Activated CD4-positive, alpha-beta T cell treated with anti-CD3 and anti-CD28 coated beads, Interleukin-2, amount 50 U/mL, for 16 hours (primary cell): ENCODE data around the gene CDH22.
A peak's percentile ranks its signal among the peaks of the same experiment; 100 is the strongest.

Experiments used
- DNase-seq: peaks from one replicate; pipeline ENCODE4 v3.0.0-alpha.2; 2020

CDH22 gene

DNA sequence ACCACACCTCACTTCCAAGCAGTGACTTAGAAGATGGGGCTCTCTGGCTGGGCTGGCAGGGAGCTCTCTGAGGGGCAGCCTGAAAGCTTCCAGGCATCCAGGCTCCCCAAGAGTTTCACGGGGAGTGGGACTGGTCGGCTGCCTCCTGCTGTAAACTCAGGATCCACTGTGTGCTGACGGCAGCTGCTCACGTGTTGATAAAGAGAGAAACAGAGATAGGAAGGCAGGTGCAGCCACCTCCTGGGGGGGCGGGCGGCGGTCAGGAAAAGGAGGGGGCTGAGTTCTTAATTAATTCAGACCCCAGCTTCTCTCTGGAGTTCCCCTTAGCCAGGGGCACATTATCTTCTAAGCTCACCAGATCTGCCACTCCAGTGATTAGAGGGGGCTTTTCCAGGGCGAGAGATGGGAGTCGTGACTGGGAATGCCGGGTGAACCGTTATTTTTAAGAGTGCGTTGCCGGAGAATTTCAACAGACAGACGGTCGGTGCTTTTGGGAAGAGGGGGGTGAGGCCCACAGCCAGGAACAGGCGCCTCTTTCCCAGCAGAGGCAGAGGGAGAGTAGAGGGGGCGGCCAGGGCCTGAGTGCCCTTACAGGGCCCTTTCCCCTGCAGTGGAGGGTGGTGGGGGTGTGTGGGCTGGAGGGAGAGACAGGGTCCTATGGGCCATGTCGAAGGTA lies 119.3 kb downstream of the CDH22 start:
- DNase-seq, result no peak

DNA sequence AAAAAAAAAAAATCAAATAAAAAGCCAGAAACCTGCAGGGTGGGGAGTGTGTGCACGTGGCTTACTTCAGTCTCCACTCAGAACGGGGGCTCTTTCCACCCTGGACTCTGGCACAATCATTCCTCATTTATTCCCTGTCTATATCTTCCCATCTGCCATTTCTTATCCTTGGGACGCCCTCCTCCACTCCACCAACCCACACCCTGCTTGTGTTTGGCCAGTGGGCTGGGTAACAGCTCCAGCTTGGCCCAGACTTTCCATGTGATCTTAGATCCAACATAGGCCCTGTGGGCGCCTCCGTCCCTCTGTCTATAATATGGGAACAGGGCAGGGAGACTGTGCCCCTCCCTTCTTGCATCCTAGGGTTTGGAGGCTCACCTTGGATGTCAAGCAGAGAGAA lies 122.1 kb downstream of the CDH22 start:
- no peak for DNase-seq

DNA sequence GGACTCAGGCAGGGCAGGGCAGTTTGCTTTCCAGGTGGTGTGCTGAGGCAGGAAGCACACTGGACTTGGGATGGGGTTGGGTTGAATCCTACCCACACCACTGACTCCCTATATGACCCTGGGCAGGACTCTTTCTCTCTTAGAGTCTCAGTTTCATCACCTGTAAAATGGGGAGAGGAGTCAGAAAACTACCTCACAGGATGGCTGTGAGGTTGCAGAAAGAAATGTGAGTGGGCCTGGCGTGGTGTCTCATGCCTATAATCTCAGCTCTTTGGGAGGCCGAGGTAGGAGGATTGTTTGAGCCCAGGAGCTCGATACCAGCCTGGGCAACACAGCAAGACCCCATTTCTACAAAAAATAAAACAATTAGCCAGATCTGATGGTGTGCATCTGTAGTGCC lies 122.9 kb downstream of the CDH22 start:
- no peak for DNase-seq

DNA sequence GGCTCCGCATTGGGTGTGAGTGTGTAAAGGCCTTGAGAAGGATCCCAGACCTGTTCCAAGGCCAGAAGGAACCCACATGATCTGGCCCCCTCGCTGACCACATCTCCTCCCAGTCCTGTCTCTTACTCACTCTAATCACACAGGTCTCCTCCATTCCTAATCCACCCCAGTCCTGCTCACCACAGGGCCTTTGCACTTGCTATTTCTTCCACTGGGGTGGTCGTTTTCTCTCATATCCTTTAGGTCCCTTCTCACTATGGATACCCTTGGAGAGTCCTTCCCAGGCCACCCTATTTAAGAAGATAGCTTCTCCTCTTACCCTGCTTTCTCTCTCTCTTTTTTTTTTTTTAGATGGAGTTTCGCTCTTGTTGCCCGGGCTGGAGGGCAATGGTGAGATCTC lies 124.5 kb downstream of the CDH22 start:
- DNase-seq, result no peak

DNA sequence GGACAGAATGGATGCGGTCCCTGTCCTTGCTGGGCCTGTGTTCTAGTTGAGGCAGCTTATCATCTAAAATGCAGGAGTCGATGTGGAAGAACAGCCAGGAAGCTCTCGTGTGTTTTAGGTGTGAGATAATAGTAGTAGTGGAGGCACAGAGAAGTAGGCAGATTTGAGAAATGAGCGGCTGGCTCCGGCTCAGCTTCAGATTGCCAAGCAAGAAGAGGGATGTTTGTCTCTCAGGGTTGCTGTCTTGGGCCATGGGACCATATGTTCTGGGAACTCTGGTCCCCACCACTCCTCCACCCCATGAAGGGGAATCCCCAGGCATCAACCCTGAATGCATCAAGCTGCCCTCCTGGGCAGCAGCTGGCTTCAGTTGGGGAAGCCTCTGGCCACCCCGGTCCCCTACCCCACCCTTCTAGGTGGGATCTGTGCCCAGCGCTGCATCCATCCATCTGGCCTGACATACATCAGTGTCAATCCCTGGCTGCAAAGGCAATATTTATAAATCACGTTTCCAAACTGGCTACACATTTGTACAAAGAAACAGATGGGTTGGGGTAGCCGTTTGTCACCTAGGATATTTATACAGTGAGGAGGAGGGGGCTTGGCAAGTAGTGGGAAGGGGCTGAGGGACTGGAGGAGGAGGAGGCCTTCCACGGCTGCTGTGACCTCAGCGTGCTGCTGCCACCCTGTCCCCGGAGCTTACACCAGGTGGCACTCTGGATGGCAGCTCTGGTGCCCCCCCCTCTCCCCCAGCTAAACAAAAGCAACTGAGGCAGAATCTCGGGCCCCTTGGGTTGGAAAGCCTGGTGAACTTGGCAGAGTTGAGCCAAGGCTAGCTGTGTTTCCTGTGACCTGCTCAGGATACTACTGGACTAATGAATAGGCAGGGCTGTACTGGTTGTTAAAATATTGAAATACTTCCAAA lies 125.8 kb downstream of the CDH22 start:
- DNase-seq, result no peak

DNA sequence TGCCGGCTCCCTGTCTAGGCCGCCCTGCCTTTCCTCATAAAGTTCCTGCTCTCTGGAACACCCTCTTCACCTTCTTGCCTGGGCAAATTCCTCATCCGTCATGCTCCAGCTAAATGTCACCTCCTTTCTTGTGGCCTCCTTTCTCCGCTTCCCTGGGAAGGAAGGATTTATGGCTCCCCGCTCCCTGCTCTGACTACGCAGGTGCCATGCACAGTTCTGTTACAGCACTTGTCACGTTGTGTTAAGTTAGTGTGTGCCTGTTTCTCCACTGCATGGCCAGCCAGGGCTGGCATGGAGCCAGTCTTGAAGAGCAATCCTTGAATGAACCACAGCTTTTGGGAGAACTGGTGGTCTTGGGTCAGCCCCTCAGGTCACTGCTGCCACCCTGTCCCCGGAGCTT lies 128.4 kb downstream of the CDH22 start:
- DNase-seq, result no peak

DNA sequence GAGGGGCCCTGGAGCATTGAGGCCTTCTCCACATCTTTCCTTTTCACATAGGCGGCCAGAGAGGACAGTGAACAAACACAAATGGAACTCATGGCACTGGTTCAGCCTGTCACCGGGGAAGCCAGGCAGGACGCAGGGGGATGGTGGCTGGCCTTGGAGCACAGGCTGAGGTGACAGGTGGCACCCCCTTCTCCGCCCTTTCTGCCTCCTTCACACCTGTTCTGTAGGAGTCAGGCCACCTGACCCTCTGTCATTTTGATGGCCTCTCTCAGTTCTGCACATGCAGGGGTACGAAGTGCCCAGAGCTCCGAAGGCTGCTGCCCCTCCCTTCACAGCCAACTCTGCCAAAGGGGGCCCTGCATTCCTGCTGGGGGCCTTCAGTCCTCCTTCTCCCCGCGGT lies 129.4 kb downstream of the CDH22 start:
- no peak for DNase-seq

DNA sequence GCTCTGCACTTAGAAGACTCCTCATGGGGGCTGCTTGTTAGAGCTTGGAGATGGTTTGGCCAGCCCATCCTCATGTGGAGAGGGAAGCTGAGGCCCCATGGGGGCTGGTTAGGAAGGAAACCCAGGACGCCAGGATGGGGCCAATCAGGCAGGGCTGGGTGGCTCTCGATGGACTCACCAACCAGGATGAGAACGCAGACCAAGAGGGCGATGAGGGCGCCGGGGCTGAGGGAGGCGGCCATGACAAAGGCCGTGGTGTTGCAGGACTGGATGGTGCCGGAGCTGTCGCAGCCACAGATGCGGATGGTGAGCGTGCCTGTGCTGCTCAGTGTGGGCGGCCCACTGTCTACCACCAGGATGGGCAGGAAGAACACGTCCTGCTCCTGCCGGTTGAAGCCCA lies 130.5 kb downstream of the CDH22 start:
- no peak for DNase-seq

DNA sequence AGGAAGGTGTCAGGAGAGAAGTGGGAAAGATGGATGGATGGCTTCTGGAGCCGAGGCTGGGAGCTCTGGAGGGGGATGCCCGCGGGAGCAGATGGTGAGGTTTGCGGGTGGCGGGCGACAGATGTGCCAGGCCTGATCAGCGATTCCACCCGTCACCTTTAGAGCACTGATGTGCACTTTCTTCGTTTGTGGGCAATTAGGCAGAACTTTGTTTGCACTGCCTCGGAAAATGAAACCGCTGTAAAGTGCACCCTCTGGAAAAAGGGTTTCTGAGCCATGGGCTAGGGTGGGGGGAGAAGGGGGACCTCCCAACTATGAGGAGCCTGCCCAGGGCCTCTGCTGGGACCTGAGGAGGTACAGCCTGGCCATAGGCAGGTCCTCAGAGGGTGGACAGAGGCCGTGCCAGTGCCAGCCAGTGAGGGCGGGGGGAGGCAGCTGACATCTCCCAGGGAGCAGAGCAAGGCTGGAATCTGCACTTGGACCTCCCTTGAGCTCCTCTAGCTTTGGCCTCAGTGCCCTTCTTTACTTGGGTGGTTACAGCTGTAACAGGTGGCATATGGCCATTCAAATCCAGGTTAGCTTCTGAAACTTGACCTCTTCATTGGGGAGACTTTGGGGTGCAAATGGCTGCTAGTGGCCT lies 131.4 kb downstream of the CDH22 start:
- DNase-seq, result no peak

DNA sequence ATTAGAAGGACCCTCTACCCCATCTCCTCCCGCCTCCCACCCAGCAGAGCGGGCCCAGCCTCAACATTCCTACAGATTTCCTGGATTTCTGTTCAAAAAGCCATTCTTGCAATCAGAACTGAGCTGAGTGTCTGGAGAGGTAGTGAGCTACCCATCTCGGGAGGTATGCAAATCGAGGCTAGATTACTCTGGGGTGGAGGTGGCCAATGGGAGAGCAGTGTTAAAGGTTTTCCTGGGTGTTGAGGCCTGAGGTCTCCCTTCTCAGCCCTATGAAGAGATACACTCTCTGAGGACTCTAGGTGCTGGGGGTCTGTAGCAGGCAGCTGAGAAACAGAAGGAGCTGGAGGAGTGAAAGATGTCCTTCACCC lies 133.2 kb downstream of the CDH22 start:
- DNase-seq, result no peak

DNA sequence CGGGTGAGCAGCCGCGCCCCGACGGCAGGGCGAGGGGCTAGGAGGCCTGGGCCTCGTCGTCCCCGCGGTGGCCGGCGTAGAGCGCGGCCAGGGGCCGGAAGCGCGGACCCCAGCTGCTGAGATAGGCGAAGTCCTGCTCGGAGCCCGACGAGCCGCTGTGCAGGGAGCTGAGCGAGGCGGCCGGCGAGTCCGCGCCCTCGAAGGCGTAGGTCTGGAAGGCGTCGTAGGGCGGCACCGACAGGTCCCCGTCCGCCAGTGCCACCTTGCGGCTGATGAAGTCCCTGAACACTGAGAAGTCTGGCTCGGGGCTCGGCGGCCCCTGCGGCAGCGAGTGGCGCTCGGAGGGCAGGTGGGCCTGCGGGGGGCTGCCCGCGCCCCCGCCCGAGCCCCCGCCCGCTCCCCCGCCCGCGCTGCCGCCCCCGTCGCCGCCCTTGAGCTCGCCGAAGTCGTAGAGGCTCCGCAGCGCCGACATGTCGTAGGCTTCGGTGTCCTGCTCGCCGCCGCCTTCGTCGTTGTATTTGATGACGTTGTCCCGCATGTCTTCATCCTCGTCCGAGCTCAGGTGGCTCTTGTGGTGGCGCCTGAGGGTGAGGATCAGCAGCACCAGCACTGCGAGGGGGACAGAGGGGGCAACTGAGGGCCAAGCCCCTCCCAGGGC lies 133.7 kb downstream of the CDH22 start:
- peak; percentile 66 for DNase-seq

DNA sequence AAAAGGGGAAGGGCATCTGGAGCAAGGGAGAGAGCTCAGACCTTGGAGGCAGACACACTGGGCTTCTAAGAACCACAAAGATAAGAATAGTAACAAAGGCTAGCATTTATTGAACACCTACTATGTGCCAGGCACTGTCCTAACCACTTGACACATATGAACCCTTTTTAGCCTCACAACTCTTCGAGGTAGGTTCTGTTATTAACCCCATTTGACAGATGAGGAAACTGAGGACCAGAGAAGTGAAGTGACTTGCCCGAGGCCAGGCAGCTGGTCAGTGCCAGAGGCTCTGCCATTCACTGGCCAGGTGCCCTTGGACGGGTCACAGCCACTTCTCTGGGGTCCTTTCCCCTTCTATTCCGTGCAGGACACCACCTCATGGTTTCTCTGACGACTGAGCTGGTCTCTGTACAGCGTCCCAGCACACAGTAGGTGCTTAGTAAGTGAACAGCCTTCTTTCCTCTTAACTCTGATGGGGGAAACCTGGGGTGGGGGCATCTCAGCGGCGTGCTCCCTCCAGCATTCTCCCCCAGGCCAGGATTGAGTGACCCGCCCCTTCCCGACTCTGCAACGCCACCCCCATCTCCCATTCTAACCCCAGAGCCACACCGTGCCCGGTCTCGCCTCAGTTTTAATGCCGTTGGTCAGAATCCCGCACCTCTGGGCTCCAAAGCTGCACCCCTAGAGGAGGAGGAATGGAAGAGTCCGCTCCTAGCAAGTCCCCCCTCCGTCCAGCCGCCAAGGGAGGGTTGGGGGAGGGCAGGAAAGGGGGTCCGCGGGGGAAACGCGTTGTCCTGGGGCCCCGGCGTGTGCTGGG lies 134.4 kb downstream of the CDH22 start:
- no peak for DNase-seq

DNA sequence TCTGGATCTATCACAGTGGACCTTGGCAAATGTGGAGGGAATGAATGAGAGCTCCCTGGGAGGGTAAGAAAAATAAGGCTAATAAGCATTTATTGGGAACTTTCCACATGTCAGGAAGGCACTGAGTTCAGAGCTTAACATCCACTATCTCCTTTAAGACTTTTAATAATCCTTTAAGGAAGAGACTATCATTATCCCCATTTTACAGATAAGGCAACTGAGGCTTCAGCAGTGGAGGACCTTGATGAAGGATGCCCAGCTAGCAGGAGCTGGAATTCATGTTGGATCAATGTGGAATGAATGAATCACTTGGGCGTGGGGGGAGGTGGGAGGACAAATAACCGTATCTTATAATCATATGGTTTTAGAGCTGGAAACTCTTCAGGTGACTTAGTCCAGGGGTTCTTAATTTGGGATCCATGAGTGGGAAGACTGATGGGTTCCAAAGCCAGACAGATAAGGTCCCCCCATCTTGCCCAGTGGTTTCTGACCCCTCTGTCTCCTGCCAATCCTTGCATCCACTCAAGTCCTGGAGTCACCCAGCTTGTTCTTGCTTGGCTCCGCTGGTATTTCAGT lies 135.2 kb downstream of the CDH22 start:
- DNase-seq, result no peak

DNA sequence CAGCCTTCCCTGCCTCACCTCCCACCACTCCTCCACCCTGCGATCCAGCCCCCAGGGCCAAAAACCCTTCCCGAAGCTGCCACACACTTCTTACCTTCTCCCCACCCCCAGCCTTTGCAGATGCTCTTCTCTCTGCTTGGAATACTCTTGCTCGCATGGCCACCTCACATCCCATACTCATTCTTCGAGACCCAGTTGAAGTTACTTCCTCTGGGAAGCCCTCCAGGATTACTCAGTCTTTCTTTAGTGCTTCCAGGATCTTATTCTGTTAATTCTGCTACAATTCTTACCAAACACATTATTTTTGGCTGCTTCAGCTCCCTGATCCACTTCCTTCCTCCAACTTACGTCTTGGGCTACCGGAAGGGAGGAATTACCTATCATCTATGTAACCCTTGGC lies 135.8 kb downstream of the CDH22 start:
- no peak for DNase-seq

DNA sequence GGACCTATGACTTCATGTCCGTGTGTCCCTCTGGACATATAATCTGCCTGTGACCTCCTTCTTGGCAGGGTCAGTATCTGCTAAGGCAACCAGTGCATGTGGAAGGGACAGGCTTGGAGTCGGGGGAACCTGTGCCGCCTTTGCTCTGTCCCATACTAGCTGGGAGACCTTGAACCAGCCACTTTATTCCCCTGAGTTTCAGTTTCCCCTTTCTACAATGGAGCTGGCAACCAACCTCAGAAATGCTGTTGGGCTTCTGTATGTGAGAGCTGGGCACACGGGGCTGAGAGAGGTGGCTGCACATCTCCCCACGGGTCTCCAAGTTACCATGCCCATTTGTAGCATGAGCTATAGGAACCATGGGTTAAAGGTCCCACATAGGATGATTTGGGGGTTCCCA lies 136.4 kb downstream of the CDH22 start:
- no peak for DNase-seq

DNA sequence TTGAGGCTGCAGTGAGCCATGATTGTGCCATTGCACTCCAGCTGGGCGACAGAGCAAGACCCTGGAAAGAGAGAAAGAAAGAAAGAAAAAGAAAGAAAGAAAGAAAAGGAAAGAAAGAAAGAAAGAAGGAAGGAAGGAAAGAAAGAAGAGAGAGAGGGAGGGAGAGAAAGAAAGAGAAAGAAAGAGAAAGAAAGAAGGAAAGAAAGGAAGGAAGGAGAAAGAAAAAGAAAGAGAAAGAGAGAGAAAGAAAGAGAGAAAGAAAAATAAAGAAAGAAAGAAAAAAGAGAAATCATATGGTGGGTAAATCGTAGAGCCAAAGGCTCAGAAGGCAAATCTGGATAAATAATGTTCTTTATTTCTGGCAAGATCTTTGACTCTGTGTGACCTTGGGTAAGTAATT lies 136.8 kb downstream of the CDH22 start:
- DNase-seq, result no peak

DNA sequence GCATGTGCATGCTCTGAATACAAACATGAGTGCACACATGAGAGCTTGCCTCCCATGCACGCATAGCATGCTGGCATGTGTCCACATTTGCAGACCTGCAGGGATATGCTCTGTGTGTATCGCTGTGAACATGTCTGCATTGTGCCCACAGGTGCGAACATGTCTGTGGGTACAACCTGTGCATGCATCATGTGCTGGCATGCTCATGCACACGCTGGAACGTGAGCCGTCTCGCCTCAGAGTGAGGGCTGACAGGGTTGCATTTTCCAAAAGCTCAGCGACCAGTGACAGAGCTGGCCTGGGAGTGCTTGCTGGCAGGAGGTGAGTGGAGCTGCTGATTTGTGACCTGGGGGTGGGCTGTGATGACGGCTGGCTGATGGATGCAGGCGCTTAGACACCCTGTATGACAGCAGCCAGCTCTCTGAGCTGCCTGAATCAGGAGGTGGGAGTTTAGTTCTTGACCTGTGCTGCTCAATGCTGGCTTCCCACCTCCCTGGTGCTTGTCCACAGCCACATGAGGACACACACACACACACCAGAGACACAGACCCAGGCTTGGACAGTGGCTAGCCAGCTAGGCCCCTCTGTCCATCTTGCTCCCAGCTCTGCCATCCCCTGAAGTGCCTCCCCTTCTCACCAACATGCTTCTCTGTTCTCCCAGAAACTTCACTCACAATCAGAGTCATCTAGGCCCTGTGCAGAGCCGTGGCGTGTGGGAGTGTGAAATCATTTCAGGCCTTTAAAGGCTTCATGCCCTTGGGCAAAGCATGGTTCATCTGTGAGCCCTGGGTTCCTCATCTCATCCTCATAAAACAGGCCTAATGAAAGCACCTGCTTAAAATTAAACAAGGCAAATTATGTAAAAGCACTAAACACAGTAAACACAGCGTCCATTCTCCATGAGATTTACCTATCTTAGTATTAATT lies 138.8 kb downstream of the CDH22 start:
- DNase-seq, result no peak

DNA sequence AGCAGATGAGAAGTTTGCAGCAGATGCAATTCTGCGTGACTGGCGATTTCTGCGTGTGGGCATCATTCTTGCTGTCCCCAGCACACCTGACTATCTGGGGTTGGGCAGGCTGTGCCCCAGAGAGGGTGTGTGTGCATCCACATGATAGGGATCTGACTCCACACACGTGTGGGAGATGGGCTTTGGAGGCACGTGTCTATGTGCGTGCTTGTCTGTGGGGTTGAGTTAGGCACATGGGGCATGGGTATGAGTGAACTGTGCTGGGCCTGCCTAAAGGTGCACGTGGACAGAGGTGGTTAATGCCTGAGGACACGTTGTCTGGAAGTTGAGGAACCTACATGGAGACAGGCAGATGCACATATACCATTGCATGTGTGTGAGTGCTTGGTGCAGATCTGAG lies 139.9 kb downstream of the CDH22 start:
- DNase-seq, result no peak

DNA sequence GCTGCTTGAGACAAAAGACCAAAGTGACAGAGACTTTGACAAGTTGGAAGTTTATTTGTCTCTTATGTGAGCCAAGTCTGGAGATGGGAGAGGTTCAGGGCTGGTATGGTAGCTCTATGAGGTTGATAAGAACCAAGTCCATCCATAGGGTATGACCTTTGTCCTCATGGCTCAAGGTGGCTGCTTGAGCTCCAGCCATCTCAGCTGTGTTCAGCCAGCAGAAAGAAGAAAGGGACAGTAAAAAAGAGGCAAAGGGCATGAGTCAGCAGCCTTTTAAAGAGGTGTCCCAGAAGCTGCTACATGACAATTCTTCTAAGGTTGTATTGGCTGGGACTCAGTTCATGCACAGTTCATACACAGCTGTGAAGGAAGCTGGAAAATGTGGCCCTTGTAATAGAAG lies 141.2 kb downstream of the CDH22 start:
- DNase-seq, result no peak

DNA sequence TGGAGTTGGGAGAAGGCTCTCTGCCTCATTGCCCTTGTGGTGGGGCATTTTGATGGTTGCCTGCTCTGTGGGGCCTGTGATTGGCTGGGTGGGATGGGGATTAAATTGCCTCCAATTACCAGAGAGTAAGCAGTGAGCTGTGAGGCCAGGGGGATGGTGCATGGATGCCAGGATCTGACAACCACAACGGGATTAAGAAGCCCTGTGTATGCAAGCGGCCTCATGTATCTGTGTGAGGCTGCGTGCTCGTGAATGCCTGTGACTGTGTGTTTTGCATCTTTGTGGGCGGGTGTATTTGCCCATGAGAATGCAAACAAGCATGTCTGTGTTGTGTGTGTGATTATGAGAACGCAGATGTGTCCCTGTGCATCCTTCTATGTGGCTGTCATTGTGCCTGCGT lies 144.0 kb downstream of the CDH22 start:
- DNase-seq, result no peak

DNA sequence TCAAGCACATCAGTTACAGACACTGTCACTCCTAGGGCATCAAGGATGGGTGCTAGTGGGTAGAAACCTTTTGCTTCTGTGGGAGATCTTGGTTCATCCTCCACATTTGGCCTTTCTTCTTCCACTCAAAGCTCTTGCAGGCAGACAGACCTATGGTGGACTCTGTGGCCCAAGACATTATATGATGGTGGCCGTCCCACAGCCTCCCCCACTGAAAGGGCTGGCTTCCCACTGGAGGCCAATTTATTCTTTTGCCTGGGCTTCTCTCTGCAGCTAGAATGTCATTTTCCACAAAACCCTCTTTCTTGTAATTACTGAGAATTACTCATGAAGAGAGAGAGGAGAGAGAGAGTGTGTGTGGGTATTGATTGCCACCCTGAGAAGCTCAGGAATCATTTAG lies 146.4 kb downstream of the CDH22 start:
- no peak for DNase-seq
